ENCODE measurements around the gene TMEM135.

Gene TMEM135

GRCh38 chr11:87125257-87125656, 87.5 kb downstream of the TMEM135 start:
- no peaks in the 10 kb centered on the region for H3K36me3 ChIP-seq (ENCODE audit: insufficient read depth)
- no peak overlapping the region for H3K27ac ChIP-seq
- no peaks in the 10 kb centered on the region for H3K27me3 ChIP-seq (ENCODE audit: insufficient read depth, low read depth)
- no peaks in the 10 kb centered on the region for H3K79me2 ChIP-seq (ENCODE audit: insufficient read depth, low read depth)
- no peaks in the 10 kb centered on the region for H3K4me1 ChIP-seq (ENCODE audit: low read depth, poor library complexity, severe bottlenecking)
- H2AFZ ChIP-seq (ENCODE audit: low read depth) = no peak overlapping the region
- no peak overlapping the region for H3K4me2 ChIP-seq
- H4K20me1 ChIP-seq (ENCODE audit: insufficient read depth) = no peaks in the 10 kb centered on the region
- no peak for TF ChIP-seq CTCF (conservative IDR thresholded peaks at IDR 0.05; ENCODE audit: low read depth, low read length)
- no peak overlapping the region for H3K4me3 ChIP-seq (IDR thresholded peaks at IDR 0.05; ENCODE audit: insufficient read depth, low read depth, low read length)
- no peak overlapping the region for H3K9ac ChIP-seq

- Histone ChIP-seq H3K27ac (no peak overlapping the region), H3K36me3 (ENCODE audit: insufficient read depth) (no peaks in the 10 kb centered on the region), H3K4me3 (IDR thresholded peaks at IDR 0.05; ENCODE audit: insufficient read depth, low read depth, low read length) (no peak overlapping the region), H3K4me2 (no peak overlapping the region), H3K4me1 (ENCODE audit: low read depth, poor library complexity, severe bottlenecking) (no peaks in the 10 kb centered on the region), H3K9ac (no peak overlapping the region), H3K79me2 (ENCODE audit: insufficient read depth, low read depth) (no peaks in the 10 kb centered on the region), H4K20me1 (ENCODE audit: insufficient read depth) (no peaks in the 10 kb centered on the region), H3K27me3 (ENCODE audit: insufficient read depth, low read depth) (no peaks in the 10 kb centered on the region), H2AFZ (ENCODE audit: low read depth) (no peak overlapping the region)
- TF ChIP-seq CTCF (conservative IDR thresholded peaks at IDR 0.05; ENCODE audit: low read depth, low read length) = no peak
Observed at GRCh38 chr11:87127101-87127500, 89.4 kb downstream of the TMEM135 start.

- no peaks in the 10 kb centered on the region for H3K36me3 ChIP-seq (ENCODE audit: insufficient read depth)
- H3K4me2 ChIP-seq = no peak overlapping the region
- H3K4me1 ChIP-seq (ENCODE audit: low read depth, poor library complexity, severe bottlenecking) = no peaks in the 10 kb centered on the region
- H3K9ac ChIP-seq = no peak overlapping the region
- H3K4me3 ChIP-seq (IDR thresholded peaks at IDR 0.05; ENCODE audit: insufficient read depth, low read depth, low read length) = no peak overlapping the region
- no peaks in the 10 kb centered on the region for H4K20me1 ChIP-seq (ENCODE audit: insufficient read depth)
- TF ChIP-seq CTCF (conservative IDR thresholded peaks at IDR 0.05; ENCODE audit: low read depth, low read length) = no peak
- H3K27me3 ChIP-seq (ENCODE audit: insufficient read depth, low read depth) = no peaks in the 10 kb centered on the region
- no peak overlapping the region for H3K27ac ChIP-seq
- no peaks in the 10 kb centered on the region for H3K79me2 ChIP-seq (ENCODE audit: insufficient read depth, low read depth)
- no peak overlapping the region for H2AFZ ChIP-seq (ENCODE audit: low read depth)
Observed at GRCh38 chr11:87128372-87128771, 90.6 kb downstream of the TMEM135 start.

- Histone ChIP-seq H4K20me1 (ENCODE audit: insufficient read depth) (no peaks in the 10 kb centered on the region), H3K4me1 (ENCODE audit: low read depth, poor library complexity, severe bottlenecking) (no peaks in the 10 kb centered on the region), H3K27me3 (ENCODE audit: insufficient read depth, low read depth) (no peaks in the 10 kb centered on the region), H3K9ac (no peak overlapping the region), H3K79me2 (ENCODE audit: insufficient read depth, low read depth) (no peaks in the 10 kb centered on the region), H3K27ac (no peak overlapping the region), H3K4me2 (no peak overlapping the region), H3K36me3 (ENCODE audit: insufficient read depth) (no peaks in the 10 kb centered on the region), H3K4me3 (IDR thresholded peaks at IDR 0.05; ENCODE audit: insufficient read depth, low read depth, low read length) (no peak overlapping the region), H2AFZ (ENCODE audit: low read depth) (no peak overlapping the region)
- no peak for TF ChIP-seq CTCF (conservative IDR thresholded peaks at IDR 0.05; ENCODE audit: low read depth, low read length)
Observed at GRCh38 chr11:87134524-87135106, 96.9 kb downstream of the TMEM135 start.

All from KMS-11 (cell line).